HG03457 (cell line): ENCODE data around the gene PIK3CD.

Experiments
- ATAC-seq: cut with Tn5 transposase; IDR thresholded peaks from one replicate; pipeline ENCODE4 v1.9.1; 2021; ENCODE audit warnings: moderate number of reproducible peaks; ENCODE audit not compliant: unreplicated experiment

PIK3CD gene

DNA sequence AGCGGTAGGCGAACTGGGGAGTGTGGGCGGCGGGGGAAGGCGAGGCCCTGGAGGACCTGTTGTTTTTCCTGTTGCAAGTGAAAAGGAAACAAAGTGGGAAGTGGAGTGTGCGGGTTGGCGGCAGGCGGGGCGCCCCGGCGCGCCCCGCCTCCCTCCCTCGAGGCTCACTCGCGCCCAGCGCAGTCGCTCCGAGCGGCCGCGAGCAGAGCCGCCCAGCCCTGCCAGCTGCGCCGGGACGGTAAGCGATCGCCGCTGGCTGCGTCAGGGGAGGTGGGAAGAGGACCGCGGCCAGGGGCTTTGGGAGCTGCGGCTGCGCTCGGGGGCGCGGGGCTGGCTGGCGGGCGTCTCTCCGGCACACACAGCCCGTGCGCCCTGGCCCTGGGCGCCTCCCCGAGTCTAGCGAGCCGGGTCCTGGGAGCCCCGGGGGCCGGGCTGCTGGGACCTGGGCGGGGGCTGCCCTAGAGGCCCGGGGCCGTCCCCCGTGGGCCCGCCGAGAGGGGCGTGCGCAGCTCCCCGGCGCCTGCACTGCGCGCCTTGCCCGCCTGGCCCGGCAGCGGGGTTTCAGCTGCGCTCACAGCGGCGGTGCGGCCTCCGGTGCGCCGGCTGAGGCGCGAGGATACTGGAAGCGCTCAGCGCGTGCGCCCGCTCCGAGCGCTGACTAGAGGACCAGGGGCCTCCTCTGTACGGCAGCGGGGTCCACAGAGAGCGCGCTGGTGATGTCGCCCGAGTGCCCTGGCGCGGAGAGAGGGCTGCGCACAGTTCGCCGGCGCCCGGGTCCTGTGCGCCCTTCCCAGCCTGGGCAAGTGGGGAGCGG is at the start of gene PIK3CD:
TSS of gene PIK3CD (plus strand) at position 167 of the 814 bp plus-strand sequence. CDS start 58,725 bp downstream, outside the sequence.
- ATAC-seq = no peak

DNA sequence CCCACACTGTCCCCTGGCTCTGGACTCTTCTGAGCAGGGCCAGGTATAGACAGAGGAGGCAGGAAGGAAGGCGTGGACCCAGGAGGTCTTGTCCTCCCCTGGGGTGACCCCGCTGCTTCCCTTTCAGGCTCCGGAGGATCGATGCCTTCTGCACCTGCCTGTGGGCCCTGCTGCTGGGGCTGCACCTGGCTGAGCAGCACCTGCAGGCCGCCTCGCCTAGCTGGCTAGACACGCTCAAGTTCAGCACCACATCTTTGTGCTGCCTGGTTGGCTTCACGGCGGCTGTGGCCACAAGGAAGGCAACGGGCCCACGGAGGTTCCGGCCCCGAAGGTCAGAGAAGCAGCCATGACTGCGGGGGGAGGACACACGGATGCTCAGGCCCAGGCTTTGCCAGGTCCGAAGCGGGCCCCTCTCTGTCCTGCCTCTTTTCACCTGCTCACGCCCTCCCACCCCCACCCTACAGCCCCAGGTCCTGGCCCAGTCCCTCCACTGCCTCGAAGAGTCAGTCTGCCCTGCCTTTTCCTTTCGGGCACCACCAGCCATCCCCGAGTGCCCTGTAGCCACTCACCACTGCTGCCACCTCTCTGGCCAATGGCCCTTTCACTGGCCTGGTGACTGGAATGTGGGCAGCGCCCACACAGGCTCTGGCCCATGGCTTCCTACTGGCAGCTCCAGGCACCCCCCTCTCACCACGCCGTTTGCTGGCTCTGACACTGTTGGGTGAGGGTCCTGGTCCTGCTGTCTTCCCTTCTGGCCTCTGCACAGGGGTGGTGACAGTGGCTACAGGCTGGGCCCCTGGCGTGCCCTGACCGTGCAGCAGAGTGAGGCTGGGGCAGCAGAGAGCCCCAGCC is 49.4 kb upstream of the PIK3CD start:
- ATAC-seq = no peak

DNA sequence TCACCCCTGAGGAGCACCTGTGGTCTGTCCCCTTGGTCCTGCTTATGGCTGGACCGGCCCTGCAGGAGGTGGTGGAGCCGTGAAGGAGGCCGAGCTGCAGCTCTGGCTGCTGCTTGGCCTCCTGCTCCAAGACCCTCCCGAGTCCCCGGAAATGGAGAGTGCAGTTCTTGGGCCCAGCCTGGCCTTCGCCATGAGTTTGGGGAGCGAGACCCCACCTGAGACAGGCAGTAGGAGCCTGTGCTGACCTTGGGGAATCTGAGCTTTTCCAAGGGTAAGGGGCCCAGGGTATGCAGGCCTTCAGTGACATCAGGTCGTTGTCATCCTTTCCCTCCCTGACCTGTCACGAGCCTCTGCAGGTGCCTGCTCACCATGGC is 48.8 kb upstream of the PIK3CD start:
- ATAC-seq = no peak

DNA sequence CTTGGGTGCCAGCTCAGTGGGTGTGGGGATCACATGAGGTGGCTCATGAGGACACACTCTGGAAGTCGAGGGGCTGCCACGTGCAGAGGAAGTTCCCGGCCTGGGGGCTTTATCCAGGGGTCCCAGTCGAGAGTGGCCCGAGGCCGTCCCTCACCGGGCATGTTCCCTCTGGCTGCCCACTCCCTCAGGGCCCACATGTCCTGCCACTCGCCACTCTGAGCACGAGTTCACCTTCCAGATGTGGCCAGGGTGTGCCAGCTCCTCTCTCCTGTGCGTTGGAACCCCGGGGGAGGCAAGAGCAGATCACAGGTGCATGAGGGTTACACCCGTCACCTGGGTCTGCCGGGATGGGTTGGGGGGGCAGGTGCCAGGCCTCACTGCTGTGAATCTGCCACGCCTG is 48.2 kb upstream of the PIK3CD start:
- no peak for ATAC-seq

DNA sequence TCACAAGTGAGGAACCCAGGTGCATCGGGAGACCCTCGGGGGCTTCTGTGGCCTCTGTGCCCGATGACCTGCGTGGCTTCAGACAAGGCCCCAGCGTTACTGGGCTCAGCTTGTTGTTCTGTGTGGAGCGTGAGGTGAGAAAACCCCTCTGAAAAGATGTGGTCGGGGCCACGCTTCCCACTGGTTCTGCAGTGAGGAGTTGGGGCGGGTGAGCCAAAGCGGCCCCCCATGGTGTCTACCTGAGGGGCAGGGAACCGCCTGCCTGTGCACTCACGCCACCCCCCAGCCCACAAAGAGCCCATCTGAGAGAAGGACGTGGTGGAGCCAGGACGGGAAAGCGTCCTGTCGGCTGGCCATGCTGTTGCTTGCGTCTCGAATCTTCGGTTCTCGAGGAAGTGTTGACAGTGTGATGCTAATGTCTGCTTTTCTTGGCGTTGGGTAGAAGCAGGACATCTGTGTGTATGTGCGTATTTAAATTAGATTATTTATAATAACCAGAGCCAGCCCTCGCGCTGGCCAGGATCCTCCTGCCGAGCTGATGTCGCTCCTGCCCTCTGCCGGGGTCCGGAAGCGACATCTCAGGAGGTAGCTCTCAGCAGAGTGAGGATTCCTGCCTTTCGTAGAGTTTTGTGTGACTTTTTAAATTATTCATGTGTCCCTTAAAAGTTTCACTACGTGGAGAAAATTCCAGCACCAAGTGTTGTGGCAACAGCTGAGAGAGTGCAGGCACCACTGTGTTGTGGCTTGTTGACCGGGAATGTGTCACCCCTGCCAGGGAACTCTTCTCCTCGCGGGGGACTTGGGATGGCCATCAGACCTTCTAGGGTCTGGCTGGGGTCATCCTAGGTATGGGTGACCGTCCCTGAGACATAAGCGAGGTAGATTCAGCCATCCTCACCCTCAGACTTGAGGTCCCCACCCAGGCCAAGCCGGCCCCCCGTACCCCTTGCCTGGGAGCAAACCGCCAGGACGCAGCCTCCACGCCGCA is 47.5 kb upstream of the PIK3CD start:
- no peak for ATAC-seq

DNA sequence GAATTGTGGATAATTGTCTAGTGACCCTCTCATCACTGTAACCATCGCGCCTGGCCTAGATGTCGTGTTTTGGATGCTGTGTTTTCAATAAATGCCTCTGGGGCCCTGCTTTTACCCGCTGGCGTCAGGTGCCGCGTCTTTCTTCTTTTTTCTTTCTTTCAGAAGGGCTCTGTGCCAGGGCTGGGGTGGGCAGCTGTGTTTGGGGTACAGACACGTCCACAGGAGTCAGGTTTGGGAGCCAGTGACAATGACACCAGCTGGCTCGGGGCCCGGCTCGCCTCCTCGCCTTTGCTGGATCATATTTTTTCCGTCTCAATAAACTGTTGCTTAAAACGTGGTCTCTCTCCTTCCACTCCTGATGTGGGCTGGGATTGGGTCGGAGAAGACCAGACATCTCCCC is 46.7 kb upstream of the PIK3CD start:
- ATAC-seq = no peak

DNA sequence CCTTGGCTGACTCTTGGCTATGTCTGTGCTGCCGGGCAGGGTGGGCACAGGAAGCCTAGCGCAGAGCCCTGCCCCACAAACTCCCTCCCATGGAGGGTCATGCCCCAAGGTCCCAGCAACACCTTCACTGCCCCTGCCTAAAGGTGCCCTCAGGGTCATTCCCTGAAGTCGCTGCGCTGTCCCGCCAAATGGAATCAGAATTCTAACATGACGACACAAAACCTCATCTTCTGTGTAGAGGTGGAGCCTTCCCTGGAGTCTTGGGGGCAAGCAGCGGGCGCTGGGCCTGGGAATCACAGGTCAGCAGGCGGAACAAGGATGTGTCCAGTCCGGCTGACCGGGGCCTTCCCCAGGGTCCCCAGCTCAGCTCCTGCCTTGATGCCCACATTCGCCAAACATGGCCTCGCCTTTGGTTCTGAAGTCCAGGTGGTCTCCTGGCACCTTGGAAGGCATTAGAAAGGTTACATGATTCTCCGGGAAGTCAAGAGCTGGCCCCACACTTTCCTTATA is 45.5 kb upstream of the PIK3CD start:
- ATAC-seq = no peak

DNA sequence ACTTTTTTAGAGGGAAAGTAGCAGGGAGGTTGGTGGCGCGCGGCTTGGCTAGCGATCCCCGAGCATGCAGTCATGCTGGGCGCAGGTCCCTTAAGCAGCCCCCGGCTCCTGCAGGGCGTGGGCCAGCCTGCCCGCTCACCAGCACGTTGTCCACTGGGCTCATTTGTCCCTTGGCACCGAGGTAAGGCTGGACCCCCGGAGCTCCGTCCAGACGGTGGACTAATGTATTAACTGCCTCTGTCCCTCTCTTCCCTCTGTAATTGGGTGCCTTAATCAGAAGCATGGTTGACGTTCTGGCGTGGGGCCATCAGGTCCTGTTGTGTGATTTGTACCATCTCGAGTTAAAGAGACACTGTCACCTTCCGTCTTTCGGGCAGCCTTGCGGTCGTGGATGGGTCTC is 45.1 kb upstream of the PIK3CD start:
- no peak for ATAC-seq

DNA sequence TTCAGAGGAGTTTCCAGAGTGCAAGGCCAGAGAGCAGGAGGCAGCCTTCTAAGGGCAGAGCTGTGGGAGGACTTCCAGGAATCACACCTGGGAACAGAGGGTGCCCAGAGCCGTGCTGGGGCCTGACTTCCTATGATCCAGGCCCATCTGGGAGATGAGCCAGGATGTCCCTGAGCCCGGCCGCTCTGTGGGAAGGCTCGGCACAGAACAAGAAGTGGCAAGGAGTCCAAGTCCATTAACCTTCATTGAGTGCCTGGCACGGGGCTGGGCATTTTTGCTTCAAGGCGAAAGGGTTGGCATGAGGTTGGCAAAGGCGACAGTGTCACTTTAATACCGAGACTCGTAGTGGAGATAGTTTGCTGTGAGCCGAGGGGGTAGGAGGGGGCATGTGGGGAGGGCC is 44.6 kb upstream of the PIK3CD start:
- no peak for ATAC-seq

DNA sequence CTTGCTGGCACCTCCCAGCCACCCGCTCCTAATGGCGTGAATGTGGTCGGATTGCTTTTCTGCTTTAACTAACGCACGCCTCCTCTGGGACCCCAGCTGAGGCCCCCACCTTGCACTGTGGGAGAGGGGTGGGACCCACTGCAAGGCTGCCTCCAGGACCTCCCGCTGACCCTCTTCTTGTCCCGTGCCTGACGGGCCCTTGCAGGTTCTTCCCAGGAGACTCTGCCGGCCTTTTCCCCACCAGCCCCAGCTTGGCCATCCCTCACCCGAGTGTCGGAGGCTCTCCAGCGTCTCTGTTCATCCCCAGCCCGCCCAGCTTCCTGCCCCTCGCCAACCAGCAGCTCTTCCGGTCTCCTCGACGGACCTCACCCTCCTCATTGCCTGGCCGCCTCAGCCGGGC is 44.2 kb upstream of the PIK3CD start:
- ATAC-seq = no peak

DNA sequence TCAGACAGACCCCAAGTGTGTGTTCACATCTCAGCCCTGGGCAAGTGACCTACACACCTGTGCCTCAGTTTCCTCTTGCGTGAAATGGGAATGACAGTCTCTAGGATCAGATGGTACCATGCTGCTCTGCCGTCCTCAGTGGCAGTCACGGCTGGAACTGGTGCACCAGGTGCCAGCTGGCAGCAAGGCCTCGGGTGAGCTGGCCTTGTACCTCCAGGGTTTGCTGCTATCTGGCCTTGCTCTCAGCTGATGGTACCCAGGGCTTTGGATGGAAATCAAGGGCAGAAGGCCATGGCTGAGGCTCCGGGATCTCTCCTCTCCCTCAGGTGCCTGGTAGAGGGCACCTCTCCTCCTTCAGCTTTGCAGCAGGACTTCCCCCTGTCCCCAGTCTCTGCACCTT is 41.5 kb upstream of the PIK3CD start:
- ATAC-seq = no peak

DNA sequence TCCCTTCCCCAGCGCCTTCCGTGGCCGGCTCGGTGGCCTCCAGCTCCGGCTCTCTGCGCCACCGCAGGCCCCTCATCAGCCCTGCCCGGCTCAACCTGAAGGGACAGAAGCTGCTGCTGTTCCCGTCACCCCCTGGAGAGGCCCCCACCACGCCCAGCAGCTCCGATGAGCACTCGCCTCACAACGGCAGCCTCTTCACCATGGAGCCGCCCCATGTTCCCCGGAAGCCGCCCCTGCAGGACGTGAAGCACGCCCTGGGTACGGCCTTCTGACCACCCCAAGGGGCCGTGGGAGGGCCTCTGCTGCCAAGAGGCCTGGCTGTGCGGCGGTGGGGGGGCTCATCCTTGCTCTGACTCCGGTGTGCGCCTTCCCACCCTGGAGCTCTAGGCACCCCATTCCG is 41.0 kb upstream of the PIK3CD start:
- no peak for ATAC-seq

DNA sequence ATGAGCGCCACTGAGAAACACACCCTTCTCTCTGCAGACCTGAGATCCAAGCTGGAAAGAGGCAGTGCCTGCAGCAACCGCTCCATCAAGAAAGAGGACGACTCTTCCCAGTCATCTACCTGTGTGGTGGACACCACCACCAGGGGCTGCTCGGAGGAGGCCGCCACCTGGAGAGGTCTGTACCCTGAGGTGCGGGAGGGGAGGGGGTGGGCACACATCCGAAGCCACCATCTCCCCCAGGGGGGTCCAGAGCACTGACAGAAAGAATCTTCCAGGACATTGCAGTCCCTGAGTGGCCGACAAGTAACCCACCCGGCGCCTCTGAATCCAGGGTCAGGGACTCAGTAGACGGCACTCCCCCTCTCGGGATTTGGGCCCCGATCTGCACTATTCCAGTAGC is 39.8 kb upstream of the PIK3CD start:
- ATAC-seq = no peak

DNA sequence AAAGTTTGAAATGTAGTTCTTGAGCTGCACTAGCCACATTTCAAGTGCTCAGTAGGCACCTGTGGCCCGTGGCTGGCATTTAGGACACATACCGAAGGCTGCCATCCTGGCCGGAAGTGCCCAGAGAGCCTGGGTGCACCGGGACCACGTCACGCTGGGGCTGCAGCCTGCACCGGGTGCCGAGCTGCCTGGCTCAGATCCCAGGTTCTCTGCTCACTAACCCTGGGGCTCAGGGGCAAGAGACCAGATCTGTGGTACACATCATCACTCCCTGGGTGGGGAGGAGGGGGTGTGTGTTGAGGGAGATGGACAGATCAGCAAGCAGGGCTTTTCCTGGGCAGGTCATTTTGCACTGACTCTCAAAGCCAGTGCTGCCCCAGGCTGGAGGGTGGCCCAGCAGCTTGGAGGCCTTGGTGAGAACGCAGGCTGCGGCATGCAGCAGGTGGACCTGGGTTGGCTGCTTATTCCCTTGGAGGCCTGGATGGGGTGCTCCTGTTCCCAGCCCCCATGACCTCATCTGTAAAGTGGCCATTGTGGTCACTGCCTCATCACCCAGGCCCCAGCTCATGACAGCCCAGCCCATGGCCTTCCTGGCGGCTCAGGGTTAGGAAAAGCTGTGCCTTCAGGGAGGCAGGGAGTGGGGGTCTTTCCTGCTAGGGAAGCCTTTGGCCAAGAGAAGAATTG is 39.2 kb upstream of the PIK3CD start:
- ATAC-seq = no peak

DNA sequence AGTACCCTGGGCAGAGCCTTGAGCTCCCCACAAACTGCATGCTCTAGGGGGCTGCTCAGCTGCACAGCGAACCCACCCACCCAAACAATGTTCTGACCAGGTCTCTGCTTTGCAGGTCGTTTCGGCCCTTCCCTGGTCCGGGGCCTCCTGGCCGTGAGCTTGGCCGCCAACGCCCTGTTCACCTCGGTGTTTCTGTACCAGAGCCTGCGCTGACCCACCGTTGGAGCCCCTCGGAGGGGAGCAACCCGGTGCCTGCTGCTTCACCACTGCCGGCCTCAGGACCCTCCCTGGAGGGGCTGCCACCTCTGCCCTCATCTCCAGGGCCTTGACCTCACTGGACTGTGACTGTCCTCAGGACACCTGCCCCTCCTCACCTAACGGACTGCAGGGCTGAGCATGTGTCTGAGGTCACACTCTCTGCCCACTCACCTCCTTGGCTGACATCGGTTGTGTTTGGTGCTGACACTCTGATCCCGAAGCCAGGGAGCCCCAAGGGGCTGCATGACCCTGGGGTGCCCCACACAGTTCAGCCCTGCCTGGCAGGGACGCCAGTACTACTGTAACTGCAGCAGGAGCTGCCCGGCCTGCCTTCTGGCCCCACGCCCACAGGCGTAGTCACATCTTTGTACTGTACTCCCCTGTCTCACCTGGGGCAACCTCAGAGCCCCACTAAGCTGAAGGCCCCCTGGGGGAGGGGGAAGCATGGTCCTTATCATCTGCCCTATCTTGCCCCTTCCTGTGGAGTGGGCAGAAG is 38.5 kb upstream of the PIK3CD start:
- ATAC-seq = no peak

DNA sequence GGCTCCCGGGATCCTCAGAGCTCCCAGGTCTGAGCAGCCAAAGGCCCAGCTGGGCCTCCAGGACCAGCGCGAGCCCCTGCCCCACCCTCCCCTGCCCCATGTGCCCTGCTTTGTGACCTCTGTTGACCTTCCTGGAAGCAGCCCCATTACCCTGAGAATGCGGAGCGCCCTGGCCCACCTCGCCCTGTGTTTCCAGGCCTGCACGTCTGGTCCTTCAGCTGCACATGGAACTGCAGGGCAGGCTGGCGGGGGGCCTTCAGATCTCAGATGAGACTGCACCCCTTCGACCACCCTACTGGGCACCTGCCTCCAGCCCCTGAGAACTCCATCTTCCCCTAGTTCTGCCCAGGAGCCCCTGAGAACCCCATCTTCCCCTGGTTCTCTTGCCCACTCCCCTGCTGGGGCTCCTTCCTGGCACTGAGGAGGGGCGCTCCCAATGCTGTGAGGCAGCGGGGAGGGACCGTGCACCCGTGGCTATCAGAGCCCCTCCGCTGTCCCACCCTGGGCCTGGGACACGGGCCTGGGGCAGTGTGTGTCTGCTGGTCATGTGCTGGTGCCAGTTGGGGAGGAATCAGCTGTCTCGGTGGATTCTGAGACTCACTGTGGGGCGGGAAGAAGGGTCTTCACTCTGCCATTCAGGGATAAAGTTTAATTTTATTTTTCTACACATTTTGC is 37.8 kb upstream of the PIK3CD start:
- no peak for ATAC-seq

DNA sequence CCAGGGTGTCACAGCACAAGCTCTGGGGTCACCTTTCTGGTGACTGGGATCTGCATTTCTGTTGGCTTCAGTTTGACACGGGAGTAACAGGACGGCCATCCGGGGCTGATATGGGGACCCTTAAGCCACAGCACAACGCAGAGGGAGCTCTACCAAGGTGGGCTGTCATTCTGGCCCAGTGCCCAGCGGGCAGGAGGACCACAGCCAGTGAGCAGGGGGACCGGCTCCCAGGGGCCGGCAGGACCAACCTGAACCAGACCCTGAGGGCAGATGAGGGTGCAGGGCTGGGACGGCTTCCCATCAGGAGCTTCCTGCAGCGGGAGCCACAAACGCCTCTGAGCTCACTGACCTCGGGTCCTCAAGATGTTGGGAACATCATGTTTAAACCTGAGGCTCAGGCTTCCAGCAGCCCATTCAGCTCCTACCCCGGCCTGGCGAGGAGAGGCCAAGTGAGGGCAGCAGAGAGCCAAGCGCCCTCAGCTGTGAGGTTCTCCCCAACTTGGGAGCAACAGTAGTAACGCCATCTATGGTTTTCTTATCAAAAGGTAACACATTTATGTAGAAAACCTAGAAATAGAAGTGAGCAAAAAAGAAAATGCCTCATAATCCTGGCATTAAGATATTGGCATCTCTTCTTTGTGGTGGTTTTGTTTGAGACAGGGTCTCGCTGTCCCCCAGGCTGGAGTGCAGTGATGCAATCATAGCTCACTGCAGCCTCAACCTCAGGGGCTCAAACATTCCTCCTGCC is 36.0 kb upstream of the PIK3CD start:
- no peak for ATAC-seq
